ENCODE measurements around the gene CARM1.

DNA sequence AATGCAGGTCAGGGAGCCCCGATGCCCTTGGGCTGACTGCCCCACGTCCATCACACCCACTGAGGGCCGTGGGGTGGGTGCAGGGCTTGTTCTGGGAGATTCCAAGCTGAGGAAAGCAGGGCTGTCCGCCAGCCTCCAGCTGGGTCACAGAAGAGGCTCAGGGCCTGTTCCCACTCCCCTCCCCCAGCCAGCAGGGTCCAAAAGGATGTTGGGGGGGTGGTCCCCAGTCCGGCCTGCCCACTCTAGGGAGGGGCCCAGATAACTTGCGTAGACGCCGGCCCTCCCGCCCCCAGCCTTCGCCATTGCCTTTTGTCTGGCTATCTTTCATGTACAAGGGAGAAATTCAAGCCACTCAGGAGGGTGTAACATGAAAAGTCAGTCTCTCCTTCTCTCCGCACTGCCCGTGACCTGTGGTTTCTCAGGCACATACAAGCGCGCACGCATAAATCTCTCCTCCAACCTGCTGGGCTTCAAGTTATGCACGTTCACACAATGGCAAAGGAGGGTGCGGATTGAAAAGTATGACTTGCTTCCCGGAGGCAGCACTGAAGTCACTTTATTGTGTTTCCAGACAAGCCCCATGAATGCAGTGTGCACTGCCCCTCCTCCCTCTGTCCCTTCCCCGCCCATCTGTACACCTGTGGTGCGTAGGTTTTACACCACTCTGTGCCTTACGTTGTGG, 20.2 kb downstream of the CARM1 start:
- no peak for TF ChIP-seq EZH2 (IDR thresholded peaks at IDR 0.05; ENCODE audit: low read depth)
- TF ChIP-seq, protein P1, sequence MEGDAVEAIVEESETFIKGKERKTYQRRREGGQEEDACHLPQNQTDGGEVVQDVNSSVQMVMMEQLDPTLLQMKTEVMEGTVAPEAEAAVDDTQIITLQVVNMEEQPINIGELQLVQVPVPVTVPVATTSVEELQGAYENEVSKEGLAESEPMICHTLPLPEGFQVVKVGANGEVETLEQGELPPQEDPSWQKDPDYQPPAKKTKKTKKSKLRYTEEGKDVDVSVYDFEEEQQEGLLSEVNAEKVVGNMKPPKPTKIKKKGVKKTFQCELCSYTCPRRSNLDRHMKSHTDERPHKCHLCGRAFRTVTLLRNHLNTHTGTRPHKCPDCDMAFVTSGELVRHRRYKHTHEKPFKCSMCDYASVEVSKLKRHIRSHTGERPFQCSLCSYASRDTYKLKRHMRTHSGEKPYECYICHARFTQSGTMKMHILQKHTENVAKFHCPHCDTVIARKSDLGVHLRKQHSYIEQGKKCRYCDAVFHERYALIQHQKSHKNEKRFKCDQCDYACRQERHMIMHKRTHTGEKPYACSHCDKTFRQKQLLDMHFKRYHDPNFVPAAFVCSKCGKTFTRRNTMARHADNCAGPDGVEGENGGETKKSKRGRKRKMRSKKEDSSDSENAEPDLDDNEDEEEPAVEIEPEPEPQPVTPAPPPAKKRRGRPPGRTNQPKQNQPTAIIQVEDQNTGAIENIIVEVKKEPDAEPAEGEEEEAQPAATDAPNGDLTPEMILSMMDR (conservative IDR thresholded peaks at IDR 0.05), result no peak
